ENCODE results near the gene GOLGA1. TPM values are rescaled to one million over a fixed set of nuclear protein-coding genes. Genes with fewer than 3 reads are reported as not detected.

GOLGA1 gene
- total RNA-seq, 3 donors from 2014 or later, result 23.6 to 37.1 (median 31.2) TPM

DNA sequence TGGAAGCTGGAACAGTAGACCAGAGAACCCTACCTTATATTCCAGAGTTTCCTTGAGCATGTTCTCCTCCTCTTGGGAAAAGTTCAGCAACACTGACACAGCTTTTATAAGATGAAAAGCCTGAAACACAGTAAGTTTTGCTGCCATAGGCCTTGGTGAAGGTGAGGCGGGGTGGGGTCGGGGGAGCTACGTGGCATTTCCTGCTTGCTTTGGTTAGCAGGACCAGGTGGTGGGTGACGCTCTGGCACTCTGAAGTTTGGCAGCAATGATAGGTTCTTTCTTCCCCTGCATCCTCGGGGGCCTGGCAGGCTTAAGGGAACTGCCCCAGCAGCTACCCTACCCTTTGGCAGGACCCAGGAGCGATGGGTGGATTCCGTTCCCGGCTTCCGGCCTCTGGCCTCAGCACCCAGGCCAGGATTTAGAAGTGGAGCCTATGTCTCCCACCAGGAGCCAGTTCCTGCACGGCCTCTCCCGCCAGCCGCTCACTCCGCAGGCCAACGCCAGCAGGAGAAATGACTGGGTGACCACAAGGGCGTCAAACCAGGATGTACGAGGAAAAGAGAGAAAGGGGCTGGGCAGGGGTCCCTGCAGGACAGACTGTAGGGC lies 59.6 kb downstream of the GOLGA1 start:
- DNase-seq (no peak), ATAC-seq (no peak)
- TF ChIP-seq, protein P1, sequence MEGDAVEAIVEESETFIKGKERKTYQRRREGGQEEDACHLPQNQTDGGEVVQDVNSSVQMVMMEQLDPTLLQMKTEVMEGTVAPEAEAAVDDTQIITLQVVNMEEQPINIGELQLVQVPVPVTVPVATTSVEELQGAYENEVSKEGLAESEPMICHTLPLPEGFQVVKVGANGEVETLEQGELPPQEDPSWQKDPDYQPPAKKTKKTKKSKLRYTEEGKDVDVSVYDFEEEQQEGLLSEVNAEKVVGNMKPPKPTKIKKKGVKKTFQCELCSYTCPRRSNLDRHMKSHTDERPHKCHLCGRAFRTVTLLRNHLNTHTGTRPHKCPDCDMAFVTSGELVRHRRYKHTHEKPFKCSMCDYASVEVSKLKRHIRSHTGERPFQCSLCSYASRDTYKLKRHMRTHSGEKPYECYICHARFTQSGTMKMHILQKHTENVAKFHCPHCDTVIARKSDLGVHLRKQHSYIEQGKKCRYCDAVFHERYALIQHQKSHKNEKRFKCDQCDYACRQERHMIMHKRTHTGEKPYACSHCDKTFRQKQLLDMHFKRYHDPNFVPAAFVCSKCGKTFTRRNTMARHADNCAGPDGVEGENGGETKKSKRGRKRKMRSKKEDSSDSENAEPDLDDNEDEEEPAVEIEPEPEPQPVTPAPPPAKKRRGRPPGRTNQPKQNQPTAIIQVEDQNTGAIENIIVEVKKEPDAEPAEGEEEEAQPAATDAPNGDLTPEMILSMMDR (IDR thresholded peaks at IDR 0.05), result no peak
- H3K36me3 ChIP-seq (ENCODE audit: low read depth), result peaks cover 5% of the 10 kb centered on the region
- H3K9me3 ChIP-seq, result no peaks in the 10 kb centered on the region
- intact Hi-C loops (cut with DNase I, micrococcal nuclease), result no loop called here
- no peak overlapping the region for H3K4me3 ChIP-seq
- H3K4me1 ChIP-seq (ENCODE audit: low read depth), result no peaks in the 10 kb centered on the region

DNA sequence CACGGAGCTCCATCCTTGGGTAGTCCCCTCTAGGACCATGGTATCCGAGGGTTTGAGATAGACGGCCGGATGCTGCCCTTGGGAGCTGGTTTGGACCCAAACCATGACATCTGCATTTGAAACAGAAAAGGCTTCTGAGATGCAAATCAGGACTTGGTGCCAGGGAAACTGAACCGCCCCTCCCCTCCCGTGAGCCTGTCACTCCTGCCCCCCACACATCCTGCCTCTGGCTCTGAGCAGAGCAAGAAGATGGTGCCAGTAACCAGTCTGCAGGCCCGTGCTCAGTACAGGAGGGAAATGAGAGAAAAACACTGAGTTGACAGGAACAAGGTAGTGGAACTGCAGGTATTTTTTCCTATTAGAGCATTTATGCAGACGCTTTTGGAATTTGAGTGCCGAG lies 60.4 kb downstream of the GOLGA1 start:
- Histone ChIP-seq H3K4me3 (no peak overlapping the region), H3K4me1 (ENCODE audit: low read depth) (no peaks in the 10 kb centered on the region), H3K36me3 (ENCODE audit: low read depth) (peaks cover 9% of the 10 kb centered on the region), H3K9me3 (no peaks in the 10 kb centered on the region)
- ATAC-seq (peak; percentile 21), DNase-seq (no peak)
- intact Hi-C loops (cut with DNase I, micrococcal nuclease), result no loop called here
- TF ChIP-seq, protein P1 (IDR thresholded peaks at IDR 0.05), result no peak

DNA sequence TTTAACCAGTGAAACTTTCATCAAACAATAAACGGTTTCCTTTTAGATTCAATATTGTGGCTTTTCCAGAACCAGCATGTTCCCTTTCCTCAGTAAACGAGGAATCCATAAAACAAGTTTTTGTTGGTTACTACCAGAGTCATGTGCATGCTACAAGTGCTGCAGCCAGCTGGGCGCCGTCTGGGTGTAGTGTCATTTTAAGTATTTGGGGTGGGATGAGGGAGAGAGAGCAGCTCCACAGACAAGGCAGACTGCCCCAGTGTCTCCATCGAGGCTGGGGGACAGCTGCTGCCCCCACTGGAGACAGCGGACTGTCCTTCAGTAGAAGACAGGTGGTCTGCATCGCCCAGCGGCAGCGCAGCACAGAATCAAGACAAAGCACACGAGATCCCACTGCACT lies 61.7 kb downstream of the GOLGA1 start:
- TF ChIP-seq, protein P1 (IDR thresholded peaks at IDR 0.05), result no peak
- no peaks in the 10 kb centered on the region for H3K9me3 ChIP-seq
- no peak overlapping the region for H3K4me3 ChIP-seq
- peak in 1 of 3 donors; percentile 43 for DNase-seq
- peaks cover 9% of the 10 kb centered on the region for H3K36me3 ChIP-seq (ENCODE audit: low read depth)
- ATAC-seq, result no peak
- H3K4me1 ChIP-seq (ENCODE audit: low read depth), result no peaks in the 10 kb centered on the region
- intact Hi-C loops (cut with DNase I, micrococcal nuclease), result no loop called here

DNA sequence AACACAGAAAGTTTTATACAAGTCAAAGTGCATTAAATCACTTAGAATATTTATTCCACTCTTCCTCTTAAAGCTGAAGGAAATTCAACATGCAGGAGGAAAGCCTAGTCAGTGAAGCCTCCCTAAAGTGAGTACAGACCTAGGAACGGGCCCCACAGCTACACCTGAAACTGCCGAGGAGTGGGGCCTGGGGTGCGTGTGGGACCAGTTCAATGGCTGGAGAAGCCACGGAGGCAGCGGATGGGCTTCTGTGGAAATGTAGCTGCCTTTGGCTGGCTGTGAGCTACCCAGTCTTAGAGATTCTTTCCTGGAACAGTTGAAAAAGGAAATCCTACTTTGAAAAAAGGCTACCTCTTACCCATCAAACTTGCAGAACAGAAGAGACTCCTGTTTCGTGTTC lies 62.4 kb downstream of the GOLGA1 start:
- TF ChIP-seq, protein P1 (IDR thresholded peaks at IDR 0.05), result no peak
- ATAC-seq (no peak), DNase-seq (peak in 1 of 3 donors; percentile 12)
- intact Hi-C loops (cut with DNase I, micrococcal nuclease), result no loop called here
- Histone ChIP-seq H3K9me3 (no peaks in the 10 kb centered on the region), H3K36me3 (ENCODE audit: low read depth) (peaks cover 9% of the 10 kb centered on the region), H3K4me3 (no peak overlapping the region), H3K4me1 (ENCODE audit: low read depth) (no peaks in the 10 kb centered on the region)

DNA sequence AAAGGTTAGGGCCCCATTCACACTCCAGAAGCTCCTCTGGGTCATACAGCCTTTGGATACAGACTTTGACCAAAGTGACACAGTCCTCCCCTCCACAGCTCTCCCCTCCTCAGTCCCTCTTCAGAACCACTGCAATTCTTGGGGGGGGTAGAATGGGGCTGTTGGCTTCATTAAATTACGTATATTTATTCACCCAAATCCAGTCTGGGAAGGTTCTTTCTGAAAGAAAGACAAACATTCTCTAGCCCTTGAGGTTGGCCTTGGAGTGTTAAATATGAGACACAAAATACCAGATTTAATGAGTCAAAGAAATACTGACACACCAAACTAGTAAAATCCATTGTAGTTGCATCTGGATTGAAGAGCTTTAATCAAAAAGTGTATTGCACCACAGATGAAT lies 62.9 kb downstream of the GOLGA1 start:
- H3K9me3 ChIP-seq, result no peaks in the 10 kb centered on the region
- DNase-seq (no peak), ATAC-seq (no peak)
- H3K4me3 ChIP-seq, result no peak overlapping the region
- peaks cover 9% of the 10 kb centered on the region for H3K36me3 ChIP-seq (ENCODE audit: low read depth)
- intact Hi-C loops (cut with DNase I, micrococcal nuclease), result no loop called here
- H3K4me1 ChIP-seq (ENCODE audit: low read depth), result no peaks in the 10 kb centered on the region
- TF ChIP-seq, protein P1 (IDR thresholded peaks at IDR 0.05), result no peak

Measured in mucosa of descending colon (tissue), 3 donors.